GM19193 (cell line): Measurements from ENCODE around the gene KCND2.

Experiments
- POLR2A ChIP-seq: IDR thresholded peaks from 4 replicates; pipeline ENCODE4 v1.6.1; 2011; ENCODE audit not compliant: insufficient read depth, insufficient read length; ENCODE audit errors: extremely low read depth

The KCND2 gene

DNA sequence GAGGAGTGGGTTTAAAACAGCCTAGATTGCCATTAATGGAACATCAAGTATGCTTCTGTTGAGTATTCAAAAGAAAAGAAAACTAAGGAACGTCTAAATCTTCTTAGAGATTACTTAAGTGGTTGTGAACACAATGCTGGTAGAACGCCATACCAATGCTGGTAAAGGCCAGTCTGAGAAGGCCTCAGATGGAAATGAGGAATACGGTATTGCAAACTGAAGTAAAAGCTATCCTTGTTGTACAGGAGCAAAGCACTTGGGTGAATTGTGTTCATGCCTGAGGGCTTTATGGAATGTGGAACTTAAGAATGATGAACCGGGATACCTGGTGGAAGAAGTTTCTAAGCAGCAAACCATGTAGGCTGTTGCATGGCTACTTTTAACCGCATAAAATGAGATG is 208.0 kb downstream of the KCND2 start:
- no peak for TF ChIP-seq POLR2A

DNA sequence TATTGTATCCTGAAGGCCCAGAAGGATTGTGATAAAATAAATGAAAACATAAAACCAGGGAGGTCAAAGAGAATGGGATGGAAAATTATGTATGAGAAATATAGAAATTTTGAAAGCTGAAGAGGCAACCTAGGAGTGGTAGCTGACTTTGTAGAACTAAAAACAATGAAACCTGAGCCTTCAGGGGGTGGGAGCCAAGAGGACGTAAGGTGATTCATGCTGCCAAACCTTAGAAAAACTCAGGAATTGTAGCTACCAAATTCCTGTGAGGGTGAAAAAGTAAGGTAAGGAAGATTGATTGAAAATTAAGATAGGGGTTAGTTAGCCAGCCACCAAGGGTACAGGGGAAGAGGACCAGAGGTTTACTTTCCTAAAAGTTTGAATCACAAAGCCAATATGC is 213.2 kb downstream of the KCND2 start:
- TF ChIP-seq POLR2A = no peak

DNA sequence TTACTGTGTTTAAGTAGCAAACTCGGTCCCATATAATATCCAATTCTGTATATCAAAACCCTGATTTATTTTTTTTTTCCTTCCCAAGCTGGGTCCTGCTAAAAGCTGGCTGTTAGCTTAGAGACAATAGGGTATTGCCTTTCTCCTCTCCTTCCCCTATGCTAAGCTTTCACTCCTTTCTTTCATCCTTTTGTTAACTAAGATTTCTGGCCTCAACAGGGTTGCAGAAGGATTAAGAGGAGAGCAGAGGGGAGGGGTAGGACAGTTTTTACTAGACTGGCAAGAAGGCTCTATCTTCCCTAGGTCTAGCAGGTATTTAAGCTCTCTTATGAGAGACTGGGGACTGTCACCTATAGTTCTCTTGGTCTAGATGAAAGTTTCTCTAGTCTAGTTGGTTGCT is 229.2 kb downstream of the KCND2 start:
- no peak for TF ChIP-seq POLR2A

DNA sequence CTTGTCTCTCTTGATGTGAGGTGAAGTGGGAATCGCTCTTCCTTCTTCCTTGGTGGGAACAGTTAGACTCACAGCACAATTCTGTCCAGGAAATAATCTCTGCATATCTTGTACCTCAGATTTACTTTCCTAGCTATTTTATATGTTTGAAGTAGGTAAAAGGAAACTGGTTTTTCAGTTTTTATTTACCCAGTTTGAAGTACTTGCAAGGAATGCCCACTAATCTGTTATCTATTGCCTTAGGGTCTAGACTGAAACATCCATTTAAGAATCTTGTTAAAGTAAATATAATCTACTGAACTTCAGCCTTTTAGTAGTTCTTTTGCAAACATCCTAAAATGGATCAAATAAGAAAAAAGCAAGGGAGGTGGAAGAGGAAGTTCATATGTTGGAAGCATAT is 229.8 kb downstream of the KCND2 start:
- no peak for TF ChIP-seq POLR2A

DNA sequence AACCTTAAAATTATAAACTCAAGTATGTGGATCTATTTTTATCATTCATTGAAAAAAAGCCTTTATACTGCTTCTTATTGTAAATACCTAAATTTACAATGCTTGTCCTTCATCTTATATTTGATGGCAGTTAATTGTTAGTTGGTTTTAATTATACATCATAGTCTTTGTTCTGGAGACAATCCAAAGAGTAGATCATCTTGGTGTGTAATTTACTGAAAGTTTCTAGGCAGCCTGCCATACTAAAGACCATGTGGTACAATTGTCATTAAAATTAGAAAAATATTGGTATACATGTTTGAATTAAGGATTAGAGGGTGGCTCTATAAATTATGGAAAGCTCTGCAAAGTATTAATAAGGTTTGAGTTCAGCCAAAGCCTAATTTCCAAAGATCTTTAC is 231.4 kb downstream of the KCND2 start:
- TF ChIP-seq POLR2A = no peak

DNA sequence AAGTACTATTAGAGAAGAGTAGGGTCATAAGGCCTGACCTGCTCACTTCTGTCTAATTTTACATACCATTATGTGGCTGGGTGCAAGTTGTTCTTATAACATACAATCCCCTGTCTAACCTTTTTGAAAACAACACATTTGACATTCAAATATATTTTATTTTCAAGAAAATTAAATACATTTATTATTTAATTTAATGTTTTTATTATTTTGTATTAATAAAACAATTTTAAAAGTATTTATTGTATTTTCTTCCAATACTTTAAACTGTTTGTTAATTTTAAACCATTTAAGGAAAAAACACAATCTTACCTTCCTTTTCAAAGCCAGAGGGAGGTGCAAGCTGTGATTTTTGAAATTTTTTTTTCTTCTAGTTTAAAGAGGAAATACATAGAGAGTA is 232.8 kb downstream of the KCND2 start:
- no peak for TF ChIP-seq POLR2A

DNA sequence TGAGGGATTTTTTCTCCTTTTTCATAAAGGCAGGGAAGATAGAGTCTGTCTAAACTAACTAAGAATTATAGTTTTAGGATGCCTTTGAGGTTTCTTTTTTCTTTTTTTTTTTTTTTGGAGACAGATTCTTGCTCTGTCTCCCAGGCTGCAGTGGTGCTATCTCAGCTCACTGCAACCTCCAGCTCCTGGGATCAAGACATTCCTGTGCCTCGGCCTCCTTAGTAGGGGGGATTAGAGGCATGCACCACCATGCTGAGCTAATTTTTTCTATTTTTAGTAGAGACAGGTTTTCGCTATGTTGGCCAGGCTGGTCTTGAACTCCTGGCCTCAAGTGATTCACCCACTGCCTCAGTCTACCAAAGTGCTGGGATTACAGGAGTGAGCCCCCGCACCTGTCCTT is 239.7 kb downstream of the KCND2 start:
- TF ChIP-seq POLR2A = no peak

DNA sequence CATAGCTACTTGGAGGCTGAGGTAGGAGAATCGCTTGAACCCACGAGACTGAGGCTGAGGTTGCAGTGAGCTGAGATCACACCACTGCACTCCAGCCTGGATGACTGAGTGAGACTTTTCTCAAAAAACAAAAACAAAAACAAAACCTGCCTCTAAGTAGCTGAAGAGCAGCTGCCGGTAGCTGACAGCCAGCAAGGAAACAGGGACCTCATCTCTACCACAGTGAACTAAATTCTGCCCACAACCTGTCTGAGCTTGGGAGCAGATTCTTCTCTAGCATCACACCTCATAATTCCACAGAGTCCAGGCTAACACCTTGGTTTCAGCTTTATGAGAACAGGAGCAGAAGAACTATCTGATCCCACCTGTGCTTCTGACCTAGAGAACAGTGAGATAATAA is 246.2 kb downstream of the KCND2 start:
- no peak for TF ChIP-seq POLR2A

DNA sequence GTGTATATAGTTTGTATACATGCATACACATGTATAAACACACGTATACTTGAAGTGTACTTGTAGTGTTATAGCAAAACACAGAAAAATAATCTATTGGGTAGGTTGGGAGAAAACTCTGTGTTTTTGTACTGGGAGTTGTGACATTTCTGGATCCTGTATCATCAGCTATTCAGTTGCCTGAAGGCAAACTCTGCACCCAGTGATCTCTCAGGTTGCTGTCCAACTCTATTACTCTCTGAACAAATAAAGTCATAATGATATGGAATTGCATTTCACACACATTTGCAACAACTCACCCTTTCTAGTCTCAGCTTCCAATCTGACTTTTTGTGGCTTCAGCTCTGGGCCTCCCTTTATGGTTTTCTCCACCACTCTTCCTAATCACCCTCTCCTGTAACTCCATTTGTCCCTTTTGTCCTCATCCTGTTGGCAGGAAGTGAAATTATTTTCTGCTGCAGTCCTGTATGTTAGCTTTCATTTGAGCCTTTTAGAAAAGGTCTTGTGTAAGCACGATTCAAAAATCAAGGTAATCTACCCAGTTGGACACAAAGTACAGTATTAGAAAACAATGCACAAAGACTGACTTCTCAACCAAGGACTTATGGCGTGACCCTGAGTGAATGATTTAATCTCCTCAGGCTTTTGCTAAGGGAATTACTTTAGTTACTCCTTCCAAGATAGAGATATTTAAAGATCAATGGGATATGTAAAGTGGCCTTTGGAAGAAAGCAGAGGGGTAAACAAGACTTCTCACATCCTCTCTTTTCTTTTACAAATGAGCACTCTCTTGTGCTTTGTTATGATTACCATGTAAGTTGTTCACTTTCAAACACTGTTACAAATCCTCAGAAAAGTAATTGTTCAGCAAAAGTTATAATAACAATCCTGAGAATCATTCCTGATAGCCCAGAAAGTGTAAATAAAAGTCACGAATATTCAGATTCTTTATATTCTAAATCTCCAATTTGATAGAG is 249.1 kb downstream of the KCND2 start:
- no peak for TF ChIP-seq POLR2A

DNA sequence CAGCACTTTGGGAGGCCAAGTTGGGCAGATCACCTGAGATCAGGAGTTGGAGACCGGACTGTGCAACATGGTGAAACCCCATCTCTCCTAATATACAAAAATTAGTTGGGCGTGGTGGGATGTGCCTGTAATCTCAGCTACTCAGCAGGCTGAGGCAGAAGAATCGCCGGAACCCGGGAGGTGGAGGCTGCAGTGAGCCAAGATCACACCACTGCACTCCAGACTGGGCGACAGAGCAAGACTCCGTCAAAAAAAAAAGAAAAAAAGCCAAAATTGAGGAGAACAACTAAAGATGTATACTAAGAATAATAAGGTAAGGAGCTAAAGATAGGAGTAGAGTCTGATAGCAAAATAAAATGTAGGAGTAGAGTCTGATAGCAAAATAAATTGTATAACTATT is 251.0 kb downstream of the KCND2 start:
- no peak for TF ChIP-seq POLR2A

DNA sequence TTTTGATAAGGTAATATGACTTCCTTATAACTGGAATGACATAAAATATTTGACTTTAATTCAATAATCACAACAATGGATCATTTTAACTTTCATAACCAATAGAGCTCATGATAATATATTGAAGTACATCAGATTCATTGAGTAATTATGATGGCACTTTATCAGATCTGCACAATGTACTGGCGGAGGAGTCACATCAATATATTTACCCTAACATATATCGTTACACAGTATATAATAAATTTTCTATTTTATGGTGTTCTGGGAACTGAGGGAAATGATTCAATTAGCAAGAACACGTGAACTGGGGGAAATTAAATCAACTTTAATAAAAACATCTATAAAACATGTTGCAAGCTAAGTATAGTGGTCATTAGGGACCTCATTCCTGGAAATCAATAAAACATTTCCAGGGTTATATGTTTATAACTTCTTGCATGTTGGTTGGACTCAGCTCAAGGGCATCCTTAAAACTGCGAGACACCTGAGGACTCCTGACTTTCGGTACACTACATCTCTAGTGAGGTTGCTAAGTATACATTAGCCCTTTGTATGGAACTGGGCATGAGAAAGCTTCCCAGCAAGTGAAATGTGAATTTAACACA is 254.0 kb downstream of the KCND2 start:
- TF ChIP-seq POLR2A = no peak

DNA sequence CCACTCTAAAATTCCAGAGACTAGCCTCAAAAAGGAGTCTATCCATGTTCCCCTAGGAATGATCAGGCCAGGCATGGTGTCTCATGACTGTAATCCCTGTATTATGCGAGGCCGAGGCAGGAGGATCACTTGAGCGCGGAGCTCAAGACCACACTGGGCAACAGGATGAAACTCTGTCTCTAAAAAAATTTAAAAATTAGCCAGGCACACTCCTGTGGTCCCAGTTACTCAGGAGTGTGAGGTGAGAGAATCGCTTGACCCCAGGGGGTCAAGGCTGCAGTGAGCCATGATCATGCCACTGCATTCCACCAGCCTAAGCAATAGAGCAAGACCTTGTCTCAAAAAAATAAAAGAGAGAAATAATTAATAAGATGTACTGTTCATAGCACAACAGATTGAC is 256.8 kb downstream of the KCND2 start:
- no peak for TF ChIP-seq POLR2A

DNA sequence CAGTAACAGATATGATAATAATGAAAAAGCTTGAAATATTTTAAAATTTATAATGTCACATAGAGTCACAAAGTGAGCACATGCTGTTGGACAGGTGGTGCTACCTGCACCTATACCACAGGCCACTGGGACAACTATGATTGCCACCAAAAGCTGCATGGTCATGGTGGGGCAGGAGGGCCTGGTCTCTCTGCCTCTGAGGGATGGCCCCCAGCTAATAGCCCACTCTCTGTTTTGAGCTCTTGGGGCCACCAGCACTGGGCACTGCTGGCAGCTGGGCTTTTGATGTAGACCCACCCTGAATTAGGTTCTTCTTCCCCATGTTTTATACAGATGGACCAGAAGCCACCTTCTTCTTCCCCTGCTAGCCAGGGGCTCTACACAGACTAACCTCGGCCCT is 265.4 kb downstream of the KCND2 start:
- no peak for TF ChIP-seq POLR2A

DNA sequence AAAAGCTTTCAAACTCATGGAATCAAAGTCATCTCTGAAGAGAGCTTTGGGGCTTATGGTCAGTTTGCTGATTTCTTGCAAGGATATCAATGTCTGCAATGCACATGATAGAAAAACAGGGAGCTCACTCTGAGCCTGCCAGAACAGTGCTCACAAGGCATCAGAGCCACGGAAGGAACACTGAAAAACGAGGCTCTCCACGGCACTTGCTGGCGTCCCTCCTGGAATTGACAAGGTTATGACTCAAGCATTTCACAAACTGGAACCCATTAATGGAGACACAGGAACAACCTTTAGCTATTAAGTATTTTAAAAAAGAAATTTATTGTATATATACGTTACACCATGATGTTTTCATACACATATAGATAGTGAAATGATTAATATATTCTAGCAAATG is 266.3 kb downstream of the KCND2 start:
- TF ChIP-seq POLR2A = no peak

DNA sequence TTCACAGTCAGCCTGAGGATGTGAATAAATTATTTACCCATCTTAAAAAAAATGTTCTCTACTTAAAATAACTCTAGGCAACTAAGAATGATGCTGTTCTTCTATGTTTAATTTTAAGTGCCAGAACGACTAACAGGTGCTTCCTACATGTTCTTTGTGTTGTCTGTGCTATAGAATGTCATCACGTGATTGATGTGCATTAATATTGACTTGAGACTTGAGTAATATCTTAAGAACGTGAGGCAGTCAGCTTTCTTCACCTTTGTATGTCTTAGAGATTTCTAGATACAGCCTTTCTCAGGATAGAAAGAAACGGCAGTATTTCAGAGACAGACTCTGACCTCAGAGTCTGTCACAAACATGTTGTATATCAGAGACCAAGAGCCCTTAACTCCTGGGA is 274.6 kb downstream of the KCND2 start:
- no peak for TF ChIP-seq POLR2A

DNA sequence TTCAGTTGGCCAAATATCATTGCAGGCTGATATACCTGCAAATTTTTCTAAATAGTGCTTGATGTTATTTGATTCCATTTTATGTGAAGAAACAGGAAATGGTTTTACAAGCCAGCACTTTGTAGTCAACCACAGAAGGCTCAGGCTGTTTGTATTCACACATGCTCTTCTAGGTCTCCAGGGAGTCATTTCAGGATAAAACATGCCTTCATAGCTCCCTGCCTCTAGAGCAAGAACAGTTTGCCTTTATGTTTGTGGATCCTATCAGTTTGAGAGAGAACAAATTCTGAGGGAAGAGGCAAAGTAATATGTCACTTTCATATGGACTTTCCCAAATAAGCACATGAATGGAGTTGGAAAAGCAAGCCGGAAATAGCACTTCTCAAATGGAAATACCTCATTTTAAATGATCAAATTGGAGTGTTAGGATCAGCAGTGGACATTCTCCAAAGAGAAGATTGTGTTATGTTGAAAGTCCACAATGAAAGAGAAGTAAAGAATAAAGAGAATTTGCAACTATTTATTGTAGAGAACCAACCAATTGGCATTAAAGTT is 277.6 kb downstream of the KCND2 start:
- TF ChIP-seq POLR2A = no peak

DNA sequence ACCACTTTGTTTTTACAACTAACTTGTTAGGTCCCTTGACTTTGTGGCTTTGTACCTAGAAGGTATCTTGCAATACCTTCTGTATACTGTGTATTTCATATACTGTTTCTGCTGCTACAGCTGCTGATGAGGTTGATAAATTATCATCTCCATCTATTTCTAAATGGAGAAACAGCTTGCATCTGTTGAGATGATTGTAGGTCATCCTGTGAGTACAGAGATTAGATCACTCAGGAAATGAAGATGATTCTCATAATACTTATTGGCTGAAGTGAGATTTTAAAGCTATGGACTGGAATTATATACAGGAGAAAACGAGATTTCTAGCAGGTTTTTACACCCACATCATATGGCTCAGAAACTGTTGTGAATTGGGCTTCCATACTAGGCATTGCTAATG is 280.5 kb downstream of the KCND2 start:
- no peak for TF ChIP-seq POLR2A

DNA sequence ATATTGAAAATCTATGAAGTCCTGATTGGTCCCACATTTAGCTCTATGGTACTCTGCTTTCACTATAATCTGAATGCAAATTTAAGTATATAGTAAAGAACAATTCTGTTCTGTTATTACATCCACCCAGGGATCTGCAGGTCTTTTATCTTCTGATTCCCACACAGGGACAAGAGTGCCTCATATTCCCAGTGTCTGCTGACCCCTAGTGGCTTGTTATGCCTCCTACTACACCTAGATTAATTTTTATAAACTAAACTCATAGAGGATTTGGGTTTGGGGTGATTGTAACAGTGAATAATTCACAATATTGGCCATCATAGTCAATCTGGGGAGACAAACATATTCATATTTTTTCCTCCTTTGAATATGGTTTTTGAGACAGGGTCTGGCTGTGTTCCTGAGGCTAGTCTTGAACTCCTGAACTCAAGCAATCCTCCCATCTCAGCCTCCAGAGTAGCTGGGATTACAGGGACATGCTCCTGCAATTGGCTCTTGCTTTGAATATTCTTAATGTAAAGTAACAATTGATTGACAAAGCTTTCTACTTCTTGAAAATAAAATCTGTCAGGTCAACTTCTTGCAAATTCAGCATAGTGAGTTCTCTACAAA is 282.1 kb downstream of the KCND2 start:
- no peak for TF ChIP-seq POLR2A
